CD4-positive, alpha-beta T cell (primary cell): ENCODE measurements around the gene RPTOR. TPM values are rescaled to one million over a fixed set of nuclear protein-coding genes. Genes with fewer than 3 reads are reported as not detected.

Source experiments
- ATAC-seq: fragments of 200-7000 bp; cut with Tn5 transposase; one replicate; pipeline ENCODE4 v1.10.0; 2022; ENCODE audit warnings: mild to moderate bottlenecking; ENCODE audit not compliant: poor library complexity
- CTCF ChIA-PET: fragments of 350-600 bp; sonication (Branson Sonifier 250); formaldehyde crosslinking; loops from one replicate; lab custom pipeline; 2021; ENCODE audit warnings: antibody characterized with exemption, inconsistent platforms; lab: Charles Lee
- POLR2A ChIA-PET: fragments of 350-600 bp; sonication (Branson Sonifier 250); formaldehyde crosslinking; loops from one replicate; lab custom pipeline; 2021; ENCODE audit warnings: antibody characterized with exemption, inconsistent platforms; lab: Charles Lee
- DNase-seq, 14 experiments: peaks; one replicate each; pipeline ENCODE4 v3.0.0-alpha.2; 2013 to 2020; ENCODE audit warnings: mixed read lengths in 2 of 14
- H3K27ac ChIP-seq, 2 donors: one replicate each; pipeline versions ENCODE4 v1.5.1 to v1.7.0; 2013; ENCODE audit warnings: low read length in 2 of 2, low read depth in 1 of 2, mild to moderate bottlenecking in 1 of 2
- H3K27me3 ChIP-seq, 2 experiments: 1 replicate in 1 of 2; 2 replicates in 1 of 2; pipeline versions ENCODE4 v1.6.1 to v1.7.0; 2013; ENCODE audit warnings: low read length in 2 of 2, control low read depth in 1 of 2, mild to moderate bottlenecking in 1 of 2, moderate library complexity in 1 of 2; ENCODE audit not compliant: insufficient read depth in 2 of 2, control insufficient read depth in 1 of 2
- H3K36me3 ChIP-seq: one replicate; pipeline ENCODE4 v1.6.1; 2013; ENCODE audit warnings: low read length, control low read depth; ENCODE audit not compliant: insufficient read depth
- H3K4me1 ChIP-seq: one replicate; pipeline ENCODE4 v1.6.1; 2013; ENCODE audit warnings: low read length, control low read depth; ENCODE audit not compliant: insufficient read depth
- H3K4me3 ChIP-seq: one replicate; pipeline ENCODE4 v1.5.1; 2013; ENCODE audit warnings: mild to moderate bottlenecking, low read length, moderate library complexity
- H3K9me3 ChIP-seq, 2 experiments: 1 replicate in 1 of 2; 2 replicates in 1 of 2; pipeline versions ENCODE4 v1.6.1 to v1.7.0; 2013; ENCODE audit warnings: low read length in 2 of 2, mild to moderate bottlenecking in 2 of 2, control low read depth in 1 of 2, moderate library complexity in 1 of 2; ENCODE audit not compliant: control insufficient read depth in 1 of 2, insufficient read depth in 1 of 2
- H3K27ac Mint-ChIP-seq: one replicate; pipeline ENCODE4 v1.8.0; 2020; ENCODE audit warnings: mixed read lengths
- H3K27me3 Mint-ChIP-seq: one replicate; pipeline ENCODE4 v1.8.0; 2021; ENCODE audit warnings: mixed read lengths
- H3K36me3 Mint-ChIP-seq: one replicate; pipeline ENCODE4 v1.8.0; 2021; ENCODE audit warnings: low read depth, mixed read lengths
- H3K4me1 Mint-ChIP-seq: one replicate; pipeline ENCODE4 v1.8.0; 2021; ENCODE audit warnings: low read depth, mixed read lengths
- H3K4me3 Mint-ChIP-seq: one replicate; pipeline ENCODE4 v1.8.0; 2020; ENCODE audit warnings: mild to moderate bottlenecking, mixed read lengths
- H3K9me3 Mint-ChIP-seq: one replicate; pipeline ENCODE4 v1.8.0; 2020; ENCODE audit warnings: mixed read lengths
- CTCF ChIP-seq: fragments of 200-600 bp; IDR thresholded peaks from one replicate; pipeline ENCODE4 v1.8.0; 2022; ENCODE audit warnings: antibody characterized with exemption, mild to moderate bottlenecking
- intact Hi-C, 2 experiments: fragments of 100-400 bp; cut with DNase I in 1 of 2; cut with micrococcal nuclease in 1 of 2; formaldehyde crosslinking; loops; one replicate each; pipeline versions ENCODE4 v1.15.1 to v1.9.0; 2023 to 2025; cut with DNase I, micrococcal nuclease
- total RNA-seq, 174 experiments: library from RNA in 2 of 174; stranded (reverse) in 2 of 174; gene quantifications; one replicate each; pipeline ENCODE4 v1.2.3 and lab custom pipeline; 2021 to 2026

RPTOR gene
- total RNA-seq, 2 experiments from 2014 or later, result 45.0 to 47.1 TPM

GRCh38 chr17:80981929-80982425 is 437.3 kb downstream of the RPTOR start:
- H3K4me3 Mint-ChIP-seq, result no peak overlapping the region
- Histone ChIP-seq H3K4me3 (no peak overlapping the region), H3K27ac (no peak overlapping the region), H3K36me3 (no peaks in the 10 kb centered on the region), H3K4me1 (peaks cover 8% of the 10 kb centered on the region), H3K9me3 (peaks cover 0 to 6% of the 10 kb centered on the region in 2 experiments), H3K27me3 (peaks cover 0 to 15% of the 10 kb centered on the region in 2 experiments)
- no peaks in the 10 kb centered on the region for H3K9me3 Mint-ChIP-seq
- POLR2A ChIA-PET, result no interaction called here
- TF ChIP-seq CTCF, result no peak
- no peak for DNase-seq
- intact Hi-C loops, result loop anchor here (1.0 kb wide), 2 partner anchors 409 to 555 kb away; no protein-coding TSS in a partner anchor
- no peak overlapping the region for H3K27ac Mint-ChIP-seq
- H3K36me3 Mint-ChIP-seq, result no peaks in the 10 kb centered on the region
- CTCF ChIA-PET, result interaction anchor here (1.2 kb wide), 2 partner anchors 262 to 555 kb away, joined by 3 to 15 read pairs; no protein-coding TSS in a partner anchor
- no peak for ATAC-seq
- peaks cover 8% of the 10 kb centered on the region for H3K4me1 Mint-ChIP-seq
- peaks cover 25% of the 10 kb centered on the region for H3K27me3 Mint-ChIP-seq

GRCh38 chr17:80982426-80982974 is 437.9 kb downstream of the RPTOR start:
- Histone ChIP-seq H3K9me3 (peaks cover 0 to 6% of the 10 kb centered on the region in 2 experiments), H3K4me1 (peaks cover 8% of the 10 kb centered on the region), H3K4me3 (no peak overlapping the region), H3K27ac (no peak overlapping the region), H3K36me3 (no peaks in the 10 kb centered on the region), H3K27me3 (peaks cover 0 to 15% of the 10 kb centered on the region in 2 experiments)
- intact Hi-C loops, result no loop called here
- no peak overlapping the region for H3K4me3 Mint-ChIP-seq
- peaks cover 8% of the 10 kb centered on the region for H3K4me1 Mint-ChIP-seq
- no peaks in the 10 kb centered on the region for H3K9me3 Mint-ChIP-seq
- ChIA-PET CTCF (no interaction called here), POLR2A (no interaction called here)
- ATAC-seq (no peak), DNase-seq (no peak)
- H3K36me3 Mint-ChIP-seq, result no peaks in the 10 kb centered on the region
- no peak for TF ChIP-seq CTCF
- H3K27ac Mint-ChIP-seq, result no peak overlapping the region
- H3K27me3 Mint-ChIP-seq, result peaks cover 24% of the 10 kb centered on the region

DNA sequence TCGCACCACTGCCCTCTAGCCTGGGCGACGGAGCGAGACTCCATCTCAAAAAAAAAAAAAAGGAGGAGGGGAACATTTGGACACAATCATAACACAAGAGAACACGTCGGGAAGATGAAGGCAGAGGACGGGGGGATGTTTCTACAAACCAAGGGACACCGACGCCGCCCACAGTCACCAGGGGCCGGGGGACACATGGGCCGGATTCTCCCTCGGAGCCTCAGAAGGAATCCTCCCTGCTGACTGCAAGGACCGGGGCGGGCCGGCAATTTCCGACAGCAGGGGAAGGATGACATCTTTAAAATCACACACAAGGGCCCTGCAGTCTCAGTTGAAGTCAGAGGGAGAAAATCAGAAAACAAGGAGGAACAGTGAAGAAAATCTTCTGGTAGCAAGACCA is 438.9 kb downstream of the RPTOR start:
- Histone ChIP-seq H3K27me3 (peaks cover 0 to 15% of the 10 kb centered on the region in 2 experiments), H3K4me1 (peaks cover 8% of the 10 kb centered on the region), H3K27ac (no peak overlapping the region), H3K36me3 (no peaks in the 10 kb centered on the region), H3K4me3 (no peak overlapping the region), H3K9me3 (peaks cover 0 to 6% of the 10 kb centered on the region in 2 experiments)
- Mint-ChIP-seq H3K4me3 (no peak overlapping the region), H3K27me3 (peaks cover 24% of the 10 kb centered on the region), H3K9me3 (no peaks in the 10 kb centered on the region), H3K27ac (no peak overlapping the region), H3K4me1 (peaks cover 8% of the 10 kb centered on the region), H3K36me3 (no peaks in the 10 kb centered on the region)
- no peak for TF ChIP-seq CTCF
- intact Hi-C loops, result no loop called here
- no peak for DNase-seq
- POLR2A ChIA-PET, result interaction anchor here (0.6 kb wide), 1 partner anchor 35 kb away, joined by 3 read pairs; no protein-coding TSS in a partner anchor
- no peak for ATAC-seq
- CTCF ChIA-PET, result no interaction called here
